ENCODE data around the gene DAGLA. TPM values are rescaled to one million over a fixed set of nuclear protein-coding genes. Genes with fewer than 3 reads are reported as not detected.

The DAGLA gene
- total and polyA plus RNA-seq, 2 experiments from 2014 or later: 7.4 to 8.9 TPM

GRCh38 chr11:61795459-61795858 is 115.3 kb downstream of the DAGLA start:
- Histone ChIP-seq H3K9me3 (ENCODE audit: low read depth) (no peaks in the 10 kb centered on the region), H3K36me3 (replicated peaks; ENCODE audit: insufficient read depth, low read depth) (no peaks in the 10 kb centered on the region), H4K20me1 (ENCODE audit: insufficient read depth, poor library complexity, severe bottlenecking) (no peaks in the 10 kb centered on the region), H3K4me2 (no peak overlapping the region), H3K79me2 (peaks cover 57% of the 10 kb centered on the region), H3K27me3 (no peaks in the 10 kb centered on the region), H3K27ac (no peak overlapping the region), H3K4me3 (no peak overlapping the region), H3K9me2 (replicated peaks; ENCODE audit: insufficient read depth) (no peaks in the 10 kb centered on the region), H3K4me1 (ENCODE audit: insufficient read depth) (peaks cover 14% of the 10 kb centered on the region), H2AFZ (no peak overlapping the region)
- no peak for TF ChIP-seq EZH2phosphoT487 (IDR thresholded peaks at IDR 0.05; ENCODE audit: low read depth, severe bottlenecking, unreplicated experiment)
- no peak for TF ChIP-seq EZH2 (IDR thresholded peaks at IDR 0.05; ENCODE audit: borderline replicate concordance)
- no peak for TF ChIP-seq CTCF (IDR thresholded peaks at IDR 0.05; ENCODE audit: poor library complexity)
- WGBS (ENCODE audit: low lambda C conversion rate, missing lambda C conversion rate): 98% methylated on average over 12 of the region's 12 CpGs
- DNase-seq (ENCODE audit: low spot score): no peak

- Histone ChIP-seq H2AFZ (no peak overlapping the region), H3K4me2 (no peak overlapping the region), H3K9me2 (replicated peaks; ENCODE audit: insufficient read depth) (no peaks in the 10 kb centered on the region), H3K79me2 (peaks cover 51% of the 10 kb centered on the region), H3K4me3 (no peak overlapping the region), H3K9me3 (ENCODE audit: low read depth) (no peaks in the 10 kb centered on the region), H4K20me1 (ENCODE audit: insufficient read depth, poor library complexity, severe bottlenecking) (no peaks in the 10 kb centered on the region), H3K36me3 (replicated peaks; ENCODE audit: insufficient read depth, low read depth) (no peaks in the 10 kb centered on the region), H3K27me3 (no peaks in the 10 kb centered on the region), H3K27ac (no peak overlapping the region), H3K4me1 (ENCODE audit: insufficient read depth) (peaks cover 14% of the 10 kb centered on the region)
- TF ChIP-seq CTCF (IDR thresholded peaks at IDR 0.05; ENCODE audit: poor library complexity) (no peak), EZH2 (IDR thresholded peaks at IDR 0.05; ENCODE audit: borderline replicate concordance) (no peak), EZH2phosphoT487 (IDR thresholded peaks at IDR 0.05; ENCODE audit: low read depth, severe bottlenecking, unreplicated experiment) (no peak)
- WGBS (ENCODE audit: low lambda C conversion rate, missing lambda C conversion rate): 98% methylated on average over 18 of the region's 18 CpGs
- DNase-seq (ENCODE audit: low spot score): no peak
These were observed 115.8 kb downstream of the DAGLA start for GRCh38 chr11:61795876-61796526.

MicroRNAs encoded within 50 kb of the gene (microRNA counts, 767-probe panel; counts per million panel counts)
- not detected for microRNA hsa-miR-611

Other genes with a start within 250 kb of the DAGLA start
- 0.20 and 0.43 TPM in 2 replicates for gene LRRC10B, start 171.6 kb upstream of the DAGLA start, total RNA-seq
- gene LRRC10B, start 171.6 kb upstream of the DAGLA start, polyA plus RNA-seq: 0.68 TPM in 1 of 2 replicates, not detected in the other
- gene SYT7, start 99.3 kb upstream of the DAGLA start, total RNA-seq: 13.5 and 15.5 TPM in 2 replicates
- gene SYT7, start 99.3 kb upstream of the DAGLA start, polyA plus RNA-seq: 8.7 and 11.3 TPM in 2 replicates
- 42.2 and 57.3 TPM in 2 replicates for gene MYRF, start 72.2 kb downstream of the DAGLA start, total RNA-seq
- 96.7 and 115 TPM in 2 replicates for gene MYRF, start 72.2 kb downstream of the DAGLA start, polyA plus RNA-seq
- 64.7 and 90.9 TPM in 2 replicates for gene TMEM258, start 112.2 kb downstream of the DAGLA start, total RNA-seq
- 253 and 255 TPM in 2 replicates for gene TMEM258, start 112.2 kb downstream of the DAGLA start, polyA plus RNA-seq
- gene FEN1, start 112.5 kb downstream of the DAGLA start, total RNA-seq: 14.2 and 15.4 TPM in 2 replicates
- gene FEN1, start 112.5 kb downstream of the DAGLA start, polyA plus RNA-seq: 13.6 and 21.0 TPM in 2 replicates
- gene FADS1, start 136.6 kb downstream of the DAGLA start, total RNA-seq: 151 and 159 TPM in 2 replicates
- gene FADS1, start 136.6 kb downstream of the DAGLA start, polyA plus RNA-seq: 218 and 230 TPM in 2 replicates
- gene FADS2, start 147.9 kb downstream of the DAGLA start, total RNA-seq: 256 and 317 TPM in 2 replicates
- gene FADS2, start 147.9 kb downstream of the DAGLA start, polyA plus RNA-seq: 277 and 356 TPM in 2 replicates
- 19.4 and 25.0 TPM in 2 replicates for gene FADS3, start 211.2 kb downstream of the DAGLA start, total RNA-seq
- gene FADS3, start 211.2 kb downstream of the DAGLA start, polyA plus RNA-seq: 36.0 and 37.0 TPM in 2 replicates
- 9.1 and 10.8 TPM in 2 replicates for gene RAB3IL1, start 237.2 kb downstream of the DAGLA start, total RNA-seq
- 15.4 and 18.6 TPM in 2 replicates for gene RAB3IL1, start 237.2 kb downstream of the DAGLA start, polyA plus RNA-seq

All from hepatocyte (in vitro differentiated cells).